ENCODE data around the gene SSH2. TPM values are rescaled to one million over a fixed set of nuclear protein-coding genes. Genes with fewer than 3 reads are reported as not detected.
"Not testable (repeated sequence)": the region's sequence is repeated elsewhere in the genome, so short reads cannot be mapped to it uniquely, and the experiment has no call there.

Gene SSH2
- polyA plus RNA-seq (2013, experiment 1 of 2), result 6.3 TPM
- polyA plus RNA-seq (2013, experiment 2 of 2), result 6.3 TPM

GRCh38 chr17:29929533-29930408, at the start of gene SSH2:
Gene SSH2 (minus strand): TSS chr17:29930228. CDS start chr17:29930000, 228 bp downstream.
- under 1% methylated on average over 71 of the region's 71 CpGs for WGBS
- Histone ChIP-seq H3K9me3 (ENCODE audit: insufficient read depth, low read depth, low read length) (no peaks in the 10 kb centered on the region), H3K4me1 (ENCODE audit: insufficient read depth, low read length) (peaks cover 22% of the 10 kb centered on the region), H3K4me3 (ENCODE audit: low read length) (peak within 1 kb of the TSS; percentile 92), H3K27me3 (ENCODE audit: insufficient read depth, low read length) (no peaks in the 10 kb centered on the region), H3K27ac (ENCODE audit: low read depth, low read length) (peak within 1 kb of the TSS; percentile 69; the same call in 1 of the 2 replicates), H3K9ac (ENCODE audit: low read depth, low read length) (peak within 1 kb of the TSS; percentile 68), H3K36me3 (ENCODE audit: insufficient read depth, low read length) (no peaks in the 10 kb centered on the region)

- WGBS, result 75% methylated on average over 1 of the region's 1 CpG
- Histone ChIP-seq H3K9me3 (ENCODE audit: insufficient read depth, low read depth, low read length) (no peaks in the 10 kb centered on the region), H3K36me3 (ENCODE audit: insufficient read depth, low read length) (no peaks in the 10 kb centered on the region), H3K9ac (ENCODE audit: low read depth, low read length) (no peak overlapping the region), H3K27ac (ENCODE audit: low read depth, low read length) (no peak overlapping the region), H3K27me3 (ENCODE audit: insufficient read depth, low read length) (no peaks in the 10 kb centered on the region), H3K4me1 (ENCODE audit: insufficient read depth, low read length) (no peaks in the 10 kb centered on the region), H3K4me3 (ENCODE audit: low read length) (no peak overlapping the region)
These were observed 47.8 kb upstream of the SSH2 start for GRCh38 chr17:29977836-29978235.

DNA sequence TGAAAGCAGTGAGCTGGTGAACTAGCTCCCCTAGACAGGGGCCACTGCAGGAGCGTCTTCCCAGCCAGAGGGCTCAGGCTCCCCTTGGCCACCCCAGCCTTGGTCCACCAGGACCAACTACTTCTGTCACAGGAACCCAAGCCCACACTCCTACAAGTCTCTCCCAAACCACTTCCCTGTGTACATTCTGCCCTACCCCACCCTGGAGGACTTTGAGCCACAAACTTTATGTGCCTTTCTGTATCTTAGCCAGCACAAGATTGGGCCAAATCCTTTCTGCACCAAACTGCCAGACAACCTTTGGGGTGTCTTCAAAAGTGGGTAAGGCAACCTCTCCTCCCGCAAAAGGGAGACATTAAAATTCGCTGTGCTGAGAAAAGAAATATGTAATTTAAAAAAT, 43.0 kb upstream of the SSH2 start:
- no peaks in the 10 kb centered on the region for H3K36me3 ChIP-seq (ENCODE audit: insufficient read depth, low read length)
- H3K9ac ChIP-seq (ENCODE audit: low read depth, low read length), result no peak overlapping the region
- H3K4me3 ChIP-seq (ENCODE audit: low read length), result no peak overlapping the region
- H3K4me1 ChIP-seq (ENCODE audit: insufficient read depth, low read length), result no peaks in the 10 kb centered on the region
- H3K27ac ChIP-seq (ENCODE audit: low read depth, low read length), result no peak overlapping the region
- no peaks in the 10 kb centered on the region for H3K27me3 ChIP-seq (ENCODE audit: insufficient read depth, low read length)
- WGBS, result 94% methylated on average over 3 of the region's 3 CpGs
- no peaks in the 10 kb centered on the region for H3K9me3 ChIP-seq (ENCODE audit: insufficient read depth, low read depth, low read length)

DNA sequence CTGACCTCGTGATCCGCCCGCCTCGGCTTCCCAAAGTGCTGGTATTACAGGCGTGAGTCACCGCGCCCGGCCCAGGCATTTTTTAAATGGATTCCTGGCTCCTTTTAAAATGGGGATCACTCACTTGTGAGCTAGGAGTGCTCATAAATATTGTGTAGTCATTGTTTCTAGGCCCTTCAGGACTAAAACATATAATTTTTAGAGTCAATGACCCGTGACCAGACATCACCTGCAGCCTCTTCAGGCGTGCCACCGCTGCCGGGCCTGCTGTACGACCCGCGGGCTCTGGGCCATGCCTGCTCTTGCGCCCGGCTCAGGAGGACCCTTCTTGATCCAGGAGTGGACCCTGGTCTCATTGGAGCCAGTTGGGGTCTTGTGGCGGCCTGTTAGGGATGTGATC, 42.2 kb upstream of the SSH2 start:
- Histone ChIP-seq H3K4me3 (ENCODE audit: low read length) (no peak overlapping the region), H3K36me3 (ENCODE audit: insufficient read depth, low read length) (no peaks in the 10 kb centered on the region), H3K4me1 (ENCODE audit: insufficient read depth, low read length) (no peaks in the 10 kb centered on the region), H3K9me3 (ENCODE audit: insufficient read depth, low read depth, low read length) (no peaks in the 10 kb centered on the region), H3K9ac (ENCODE audit: low read depth, low read length) (no peak overlapping the region), H3K27me3 (ENCODE audit: insufficient read depth, low read length) (no peaks in the 10 kb centered on the region), H3K27ac (ENCODE audit: low read depth, low read length) (no peak overlapping the region)
- WGBS, result 95% methylated on average over 18 of the region's 18 CpGs

GRCh38 chr17:29968271-29968670, 38.2 kb upstream of the SSH2 start:
- Histone ChIP-seq H3K27ac (ENCODE audit: low read depth, low read length) (no peak overlapping the region), H3K27me3 (ENCODE audit: insufficient read depth, low read length) (no peaks in the 10 kb centered on the region), H3K9me3 (ENCODE audit: insufficient read depth, low read depth, low read length) (no peaks in the 10 kb centered on the region), H3K9ac (ENCODE audit: low read depth, low read length) (no peak overlapping the region), H3K4me3 (ENCODE audit: low read length) (no peak overlapping the region), H3K36me3 (ENCODE audit: insufficient read depth, low read length) (no peaks in the 10 kb centered on the region), H3K4me1 (ENCODE audit: insufficient read depth, low read length) (no peaks in the 10 kb centered on the region)
- 93% methylated on average over 5 of the region's 5 CpGs for WGBS

DNA sequence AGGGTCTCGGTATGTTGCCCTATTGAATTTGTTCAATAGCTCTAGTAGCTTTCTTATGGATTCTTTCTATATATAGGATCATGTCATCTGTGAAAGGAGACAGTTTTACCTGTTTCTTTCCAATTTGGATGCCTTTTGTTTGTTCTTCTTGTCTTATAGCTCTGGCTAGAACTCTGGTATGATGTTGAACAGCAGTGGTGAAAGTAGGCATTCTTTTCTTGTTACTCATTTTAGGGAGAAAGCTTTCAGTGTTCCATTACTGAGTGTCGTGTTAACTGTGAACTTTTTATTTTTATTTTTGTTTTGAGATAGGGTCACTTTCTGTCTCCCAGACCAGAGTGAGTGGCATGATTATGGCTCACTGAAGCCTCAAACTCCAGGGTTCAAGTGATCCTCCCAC, 32.6 kb upstream of the SSH2 start:
- WGBS, result 88% methylated on average over 1 of the region's 2 CpGs
- no peak overlapping the region for H3K4me3 ChIP-seq (ENCODE audit: low read length)
- no peaks in the 10 kb centered on the region for H3K27me3 ChIP-seq (ENCODE audit: insufficient read depth, low read length)

DNA sequence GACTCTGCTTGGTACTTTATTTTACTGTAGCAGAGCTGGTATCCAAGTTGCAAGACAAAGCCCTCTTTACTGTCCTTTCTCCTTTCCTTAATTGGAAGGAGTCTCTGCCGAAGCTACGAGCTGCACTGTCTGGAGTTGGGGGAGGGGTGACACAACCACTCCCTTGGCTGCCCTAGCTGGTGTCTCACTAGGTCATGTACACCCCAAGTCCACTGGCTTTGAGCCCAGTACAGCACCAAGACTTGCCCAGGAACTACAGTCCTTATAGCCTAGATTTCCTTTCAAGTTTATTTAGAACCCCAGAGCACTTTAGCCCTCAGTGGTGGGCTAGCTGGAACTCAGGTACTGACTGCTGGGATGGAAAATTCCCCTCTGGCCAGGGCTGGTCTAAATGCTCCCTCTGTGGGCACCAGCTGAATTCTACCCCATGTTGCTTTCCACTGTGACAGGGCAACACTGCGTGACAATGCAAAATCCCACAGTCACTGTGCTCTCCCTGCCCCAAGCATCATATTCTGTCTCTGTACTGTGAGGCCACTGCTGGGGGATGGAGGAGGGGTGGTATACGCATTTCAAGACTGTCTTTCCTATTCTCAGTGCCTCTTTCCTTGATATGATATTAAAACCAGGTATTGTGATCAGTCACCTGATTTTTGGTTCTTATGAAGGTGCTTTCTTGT, 29.8 kb upstream of the SSH2 start:
- no peaks in the 10 kb centered on the region for H3K9me3 ChIP-seq (ENCODE audit: insufficient read depth, low read depth, low read length)
- no peak overlapping the region for H3K9ac ChIP-seq (ENCODE audit: low read depth, low read length)
- H3K4me3 ChIP-seq (ENCODE audit: low read length), result no peak overlapping the region
- H3K27ac ChIP-seq (ENCODE audit: low read depth, low read length), result no peak overlapping the region
- no peaks in the 10 kb centered on the region for H3K36me3 ChIP-seq (ENCODE audit: insufficient read depth, low read length)
- WGBS, result 75% methylated on average over 4 of the region's 4 CpGs
- no peaks in the 10 kb centered on the region for H3K27me3 ChIP-seq (ENCODE audit: insufficient read depth, low read length)
- peaks cover 3% of the 10 kb centered on the region; the same call in 1 of the 2 replicates for H3K4me1 ChIP-seq (ENCODE audit: insufficient read depth, low read length)

More for the DNA sequence above, 32.6 kb upstream of the SSH2 start:
- H3K9me3 ChIP-seq (ENCODE audit: insufficient read depth, low read depth, low read length), result no peaks in the 10 kb centered on the region
- H3K9ac ChIP-seq (ENCODE audit: low read depth, low read length), result no peak overlapping the region
- peaks cover 3% of the 10 kb centered on the region; the same call in 1 of the 2 replicates for H3K4me1 ChIP-seq (ENCODE audit: insufficient read depth, low read length)
- no peak overlapping the region for H3K27ac ChIP-seq (ENCODE audit: low read depth, low read length)
- H3K36me3 ChIP-seq (ENCODE audit: insufficient read depth, low read length), result no peaks in the 10 kb centered on the region

DNA sequence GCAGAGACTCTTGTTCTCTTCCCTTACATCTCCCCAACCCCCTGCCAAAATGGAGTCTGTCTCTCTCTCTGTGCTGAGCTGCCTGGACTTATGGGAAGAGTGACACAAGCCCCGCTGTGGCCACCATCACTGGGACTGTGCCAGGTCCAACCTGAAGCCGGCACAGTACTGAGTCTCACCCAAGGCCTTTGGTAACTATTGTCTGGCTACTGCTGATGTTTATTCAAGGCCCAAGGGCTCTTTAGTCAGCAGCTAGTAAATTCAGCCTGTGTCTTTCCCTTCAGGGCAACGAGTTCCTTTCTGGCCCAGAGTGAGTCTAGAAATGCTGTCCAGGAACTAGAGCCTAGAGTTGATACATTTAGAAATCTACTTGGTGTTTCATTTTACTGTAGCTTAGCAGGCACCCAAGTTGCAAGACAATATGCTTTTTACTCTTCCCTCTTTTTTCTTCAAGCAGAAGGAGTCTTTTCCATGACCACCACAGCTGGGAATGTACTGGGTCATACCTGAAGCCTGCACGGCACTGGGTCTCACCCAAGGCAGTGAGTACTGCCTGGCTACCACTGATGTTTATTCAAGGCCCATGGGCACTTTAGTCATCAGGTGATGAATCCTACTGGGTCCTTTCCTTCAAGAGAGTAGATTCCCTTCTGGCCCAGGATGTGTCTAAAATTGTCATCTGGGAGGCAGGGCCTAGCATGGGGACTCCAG, 29.1 kb upstream of the SSH2 start:
- whole genome bisulfite sequencing, result 91% methylated on average over 4 of the region's 4 CpGs
- no peak overlapping the region for H3K9ac ChIP-seq (ENCODE audit: low read depth, low read length)
- H3K4me1 ChIP-seq (ENCODE audit: insufficient read depth, low read length), result peaks cover 3% of the 10 kb centered on the region; the same call in 1 of the 2 replicates
- H3K27ac ChIP-seq (ENCODE audit: low read depth, low read length), result no peak overlapping the region
- H3K4me3 ChIP-seq (ENCODE audit: low read length), result no peak overlapping the region
- H3K9me3 ChIP-seq (ENCODE audit: insufficient read depth, low read depth, low read length), result peaks cover 6% of the 10 kb centered on the region
- H3K36me3 ChIP-seq (ENCODE audit: insufficient read depth, low read length), result no peaks in the 10 kb centered on the region
- no peaks in the 10 kb centered on the region for H3K27me3 ChIP-seq (ENCODE audit: insufficient read depth, low read length)

DNA sequence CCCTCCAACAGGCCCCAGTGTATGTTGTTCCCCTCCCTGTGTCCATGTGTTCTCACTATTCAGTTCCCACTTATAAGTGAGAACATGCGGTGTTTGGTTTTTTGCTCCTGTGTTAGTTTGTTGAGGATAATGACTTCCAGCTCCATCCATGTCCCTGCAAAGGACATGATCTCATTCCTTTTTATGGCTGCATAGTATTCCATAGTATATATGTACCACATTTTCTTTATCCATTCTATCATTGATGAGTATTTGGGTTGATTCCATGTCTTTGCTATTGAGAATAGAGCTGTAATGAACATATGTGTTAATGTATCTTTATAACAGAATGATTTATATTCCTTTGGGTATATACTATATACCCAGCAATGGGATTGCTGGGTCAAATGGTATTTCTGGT, 27.5 kb upstream of the SSH2 start:
- not testable (repeated sequence) for H3K27me3 ChIP-seq (ENCODE audit: insufficient read depth, low read length); H3K4me1 ChIP-seq (ENCODE audit: insufficient read depth, low read length); H3K36me3 ChIP-seq (ENCODE audit: insufficient read depth, low read length); H3K9ac ChIP-seq (ENCODE audit: low read depth, low read length); H3K4me3 ChIP-seq (ENCODE audit: low read length); H3K27ac ChIP-seq (ENCODE audit: low read depth, low read length)
- H3K9me3 ChIP-seq (ENCODE audit: insufficient read depth, low read depth, low read length), result peaks cover 16% of the 10 kb centered on the region
- WGBS, result no CpG with 5 or more reads among the region's 1 CpG

- no peak overlapping the region for H3K27ac ChIP-seq (ENCODE audit: low read depth, low read length)
- H3K27me3 ChIP-seq (ENCODE audit: insufficient read depth, low read length), result no peaks in the 10 kb centered on the region
- H3K4me1 ChIP-seq (ENCODE audit: insufficient read depth, low read length), result peaks cover 3% of the 10 kb centered on the region; the same call in 1 of the 2 replicates
- H3K4me3 ChIP-seq (ENCODE audit: low read length), result no peak overlapping the region
- no peak overlapping the region for H3K9ac ChIP-seq (ENCODE audit: low read depth, low read length)
- H3K36me3 ChIP-seq (ENCODE audit: insufficient read depth, low read length), result no peaks in the 10 kb centered on the region
- H3K9me3 ChIP-seq (ENCODE audit: insufficient read depth, low read depth, low read length), result peaks cover 16% of the 10 kb centered on the region
These were observed 26.2 kb upstream of the SSH2 start for GRCh38 chr17:29956225-29956624.

DNA sequence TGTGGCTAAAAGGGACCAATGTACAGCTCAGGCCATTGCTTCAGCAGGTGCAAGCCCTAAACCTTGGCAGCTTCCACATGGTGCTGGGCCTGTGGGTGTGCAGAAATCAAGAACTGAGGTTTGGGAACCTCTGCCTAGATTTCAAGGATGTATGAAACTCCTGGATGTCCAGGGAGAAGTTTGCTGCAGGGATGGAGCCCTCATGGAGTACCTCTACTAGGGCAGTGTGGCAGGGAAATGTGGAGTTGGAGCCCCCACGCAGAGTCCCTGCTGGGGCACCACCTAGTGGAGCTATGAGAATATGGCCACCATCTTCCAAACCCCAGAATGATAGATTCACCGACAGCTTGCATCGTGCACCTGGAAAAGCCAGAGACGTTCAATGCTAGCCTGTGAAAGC, 24.4 kb upstream of the SSH2 start:
- WGBS, result 84% methylated on average over 4 of the region's 4 CpGs
- no peak overlapping the region for H3K27ac ChIP-seq (ENCODE audit: low read depth, low read length)
- no peak overlapping the region for H3K9ac ChIP-seq (ENCODE audit: low read depth, low read length)
- no peak overlapping the region for H3K4me3 ChIP-seq (ENCODE audit: low read length)
- peaks cover 16% of the 10 kb centered on the region for H3K9me3 ChIP-seq (ENCODE audit: insufficient read depth, low read depth, low read length)
- H3K27me3 ChIP-seq (ENCODE audit: insufficient read depth, low read length), result no peaks in the 10 kb centered on the region
- no peaks in the 10 kb centered on the region for H3K36me3 ChIP-seq (ENCODE audit: insufficient read depth, low read length)
- no peaks in the 10 kb centered on the region for H3K4me1 ChIP-seq (ENCODE audit: insufficient read depth, low read length)
